Neural crest cell (in vitro differentiated cells): ENCODE results near the gene PARD6B. TPM values are rescaled to one million over a fixed set of nuclear protein-coding genes. Genes with fewer than 3 reads are reported as not detected.
A peak's percentile ranks its signal among the peaks of the same experiment; 100 is the strongest.

Source experiments
- DNase-seq: peaks from one replicate; pipeline ENCODE4 v3.0.0; 2021; ENCODE audit warnings: low read depth, mixed read lengths, low spot score
- H3K27ac Mint-ChIP-seq: one replicate; pipeline ENCODE4 v1.8.0; 2021; ENCODE audit warnings: mild to moderate bottlenecking, mixed read lengths; ENCODE audit not compliant: unreplicated experiment
- H3K27me3 Mint-ChIP-seq: 2 replicates; pipeline ENCODE4 v1.8.0; 2021; ENCODE audit warnings: low read depth, mild to moderate bottlenecking, mixed read lengths
- H3K36me3 Mint-ChIP-seq: 2 replicates; pipeline ENCODE4 v1.8.0; 2021; ENCODE audit warnings: low read depth, mild to moderate bottlenecking, mixed read lengths
- H3K4me1 Mint-ChIP-seq: 2 replicates; pipeline ENCODE4 v1.8.0; 2021; ENCODE audit warnings: mixed read lengths
- H3K4me3 Mint-ChIP-seq: one replicate; pipeline ENCODE4 v1.8.0; 2021; ENCODE audit warnings: mild to moderate bottlenecking, mixed read lengths
- H3K9me3 Mint-ChIP-seq: 2 replicates; pipeline ENCODE4 v1.8.0; 2021; ENCODE audit warnings: mixed read lengths
- total RNA-seq: library from RNA; stranded (reverse); gene quantifications from 2 replicates; pipeline ENCODE4 v1.2.1, GENCODE V29; 2021
- TF ChIP-seq, protein P1 (sequence below): fragments of 200-600 bp; sonication (generic); conservative IDR thresholded peaks from 2 replicates; pipeline ENCODE4 v1.5.0; 2021; ENCODE audit warnings: antibody characterized with exemption, mild to moderate bottlenecking

PARD6B gene
- total RNA-seq, 1 donor from 2014 or later, result 9.5 TPM

GRCh38 chr20:50688256-50688975 is 43.0 kb upstream of the PARD6B start:
- Mint-ChIP-seq H3K4me3 (no peak overlapping the region), H3K36me3 (no peaks in the 10 kb centered on the region), H3K27ac (no peak overlapping the region), H3K27me3 (peaks cover 40% of the 10 kb centered on the region), H3K4me1 (peaks cover 30% of the 10 kb centered on the region), H3K9me3 (no peaks in the 10 kb centered on the region)
- no peak for DNase-seq
- TF ChIP-seq, protein P1, sequence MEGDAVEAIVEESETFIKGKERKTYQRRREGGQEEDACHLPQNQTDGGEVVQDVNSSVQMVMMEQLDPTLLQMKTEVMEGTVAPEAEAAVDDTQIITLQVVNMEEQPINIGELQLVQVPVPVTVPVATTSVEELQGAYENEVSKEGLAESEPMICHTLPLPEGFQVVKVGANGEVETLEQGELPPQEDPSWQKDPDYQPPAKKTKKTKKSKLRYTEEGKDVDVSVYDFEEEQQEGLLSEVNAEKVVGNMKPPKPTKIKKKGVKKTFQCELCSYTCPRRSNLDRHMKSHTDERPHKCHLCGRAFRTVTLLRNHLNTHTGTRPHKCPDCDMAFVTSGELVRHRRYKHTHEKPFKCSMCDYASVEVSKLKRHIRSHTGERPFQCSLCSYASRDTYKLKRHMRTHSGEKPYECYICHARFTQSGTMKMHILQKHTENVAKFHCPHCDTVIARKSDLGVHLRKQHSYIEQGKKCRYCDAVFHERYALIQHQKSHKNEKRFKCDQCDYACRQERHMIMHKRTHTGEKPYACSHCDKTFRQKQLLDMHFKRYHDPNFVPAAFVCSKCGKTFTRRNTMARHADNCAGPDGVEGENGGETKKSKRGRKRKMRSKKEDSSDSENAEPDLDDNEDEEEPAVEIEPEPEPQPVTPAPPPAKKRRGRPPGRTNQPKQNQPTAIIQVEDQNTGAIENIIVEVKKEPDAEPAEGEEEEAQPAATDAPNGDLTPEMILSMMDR, result no peak

DNA sequence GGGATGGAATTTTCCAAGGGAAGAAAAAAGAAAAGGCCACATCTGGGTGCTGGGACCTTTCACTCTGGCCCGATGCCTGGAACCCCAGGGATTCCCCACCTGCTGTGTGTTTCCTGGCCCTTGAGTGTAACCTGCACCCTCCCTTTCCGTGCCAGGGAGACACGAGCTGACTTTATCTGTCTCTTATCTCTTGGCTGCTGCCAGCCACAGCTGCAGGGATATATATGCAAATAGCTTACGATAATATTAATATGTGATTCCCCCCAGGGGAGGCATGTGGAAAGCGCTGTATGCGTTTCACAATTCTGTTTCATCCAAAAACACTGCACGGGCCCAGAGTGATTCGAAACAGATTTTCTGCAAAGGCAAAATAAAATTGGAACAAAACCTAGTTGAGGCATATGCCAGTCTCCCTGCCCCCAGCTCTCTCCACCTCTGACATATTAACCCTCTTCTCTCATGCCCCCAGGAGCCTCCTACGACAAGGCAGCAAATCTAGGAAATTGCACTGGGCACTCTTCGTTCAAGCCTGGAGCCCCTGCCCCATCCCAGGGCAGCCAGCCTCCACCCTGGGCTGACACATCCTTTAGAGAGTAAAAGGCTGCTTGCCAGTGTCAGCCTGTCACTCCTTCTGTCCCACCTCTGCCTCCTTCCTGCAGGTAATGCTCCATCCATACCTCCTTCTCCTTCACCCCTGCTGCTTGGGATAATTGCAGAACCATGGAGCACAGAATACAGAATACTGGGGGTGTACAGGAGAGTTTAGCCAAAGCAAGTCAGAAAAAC is 41.3 kb upstream of the PARD6B start:
- H3K4me1 Mint-ChIP-seq, result peaks cover 37% of the 10 kb centered on the region
- no peak overlapping the region for H3K4me3 Mint-ChIP-seq
- H3K27ac Mint-ChIP-seq, result no peak overlapping the region
- no peaks in the 10 kb centered on the region for H3K36me3 Mint-ChIP-seq
- DNase-seq, result no peak
- peaks cover 46% of the 10 kb centered on the region for H3K27me3 Mint-ChIP-seq
- no peaks in the 10 kb centered on the region for H3K9me3 Mint-ChIP-seq
- TF ChIP-seq, protein P1, result no peak

DNA sequence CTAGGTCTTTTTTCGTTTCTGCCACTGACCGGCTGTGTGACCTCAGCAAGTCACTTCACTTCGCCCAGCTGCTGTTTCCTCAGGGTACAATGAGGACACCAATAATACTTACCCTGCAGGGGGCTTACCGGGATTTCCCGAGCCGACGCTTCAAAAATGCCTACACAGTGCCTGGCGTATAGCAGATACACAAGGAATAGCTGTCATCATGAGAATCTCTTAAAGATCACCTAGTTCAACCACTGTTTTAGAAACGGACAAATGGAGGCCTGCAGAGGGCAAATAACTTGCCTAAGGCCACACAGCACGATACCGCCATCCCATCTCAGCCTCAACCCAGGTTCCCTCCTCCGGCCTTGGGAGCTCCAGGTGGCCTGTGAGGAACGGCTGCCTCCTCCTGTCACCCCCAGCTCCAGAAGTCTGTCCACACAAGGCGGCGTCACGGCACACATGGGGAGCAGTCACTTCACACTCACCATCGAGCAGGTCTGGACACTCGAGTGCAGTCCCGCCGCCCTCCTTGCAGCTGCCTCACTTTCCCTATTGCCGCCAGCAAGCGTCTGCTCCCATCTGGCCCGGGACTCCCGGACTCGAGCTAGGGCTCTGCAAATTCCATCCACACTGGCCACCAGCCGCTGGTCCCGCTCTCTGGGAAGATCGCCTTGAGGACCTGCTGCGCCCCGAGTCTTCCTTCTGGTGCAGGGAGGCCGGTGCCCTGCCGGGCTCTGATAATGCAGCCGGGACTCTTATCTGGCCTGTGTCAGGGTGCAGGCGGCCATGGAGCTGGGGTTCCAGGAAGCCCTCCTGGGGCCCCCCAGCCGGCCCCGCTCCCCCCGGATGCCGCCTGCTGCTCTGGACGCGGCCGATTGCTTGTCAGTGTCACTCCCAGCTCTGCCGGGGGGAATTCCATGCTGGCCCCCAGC is 40.5 kb upstream of the PARD6B start, which contains the start of gene RIPOR3:
TSS of gene RIPOR3 (minus strand) at position 893 of the 923 bp plus-strand sequence. CDS start at position 479, 414 bp downstream.
- DNase-seq, result peak; percentile 18
- TF ChIP-seq, protein P1, result no peak
- Mint-ChIP-seq H3K27me3 (peaks cover 46% of the 10 kb centered on the region), H3K4me3 (peak within 1 kb of the TSS; percentile 82), H3K9me3 (no peaks in the 10 kb centered on the region), H3K4me1 (peaks cover 44% of the 10 kb centered on the region), H3K36me3 (no peaks in the 10 kb centered on the region), H3K27ac (peak within 1 kb of the TSS; percentile 53)

DNA sequence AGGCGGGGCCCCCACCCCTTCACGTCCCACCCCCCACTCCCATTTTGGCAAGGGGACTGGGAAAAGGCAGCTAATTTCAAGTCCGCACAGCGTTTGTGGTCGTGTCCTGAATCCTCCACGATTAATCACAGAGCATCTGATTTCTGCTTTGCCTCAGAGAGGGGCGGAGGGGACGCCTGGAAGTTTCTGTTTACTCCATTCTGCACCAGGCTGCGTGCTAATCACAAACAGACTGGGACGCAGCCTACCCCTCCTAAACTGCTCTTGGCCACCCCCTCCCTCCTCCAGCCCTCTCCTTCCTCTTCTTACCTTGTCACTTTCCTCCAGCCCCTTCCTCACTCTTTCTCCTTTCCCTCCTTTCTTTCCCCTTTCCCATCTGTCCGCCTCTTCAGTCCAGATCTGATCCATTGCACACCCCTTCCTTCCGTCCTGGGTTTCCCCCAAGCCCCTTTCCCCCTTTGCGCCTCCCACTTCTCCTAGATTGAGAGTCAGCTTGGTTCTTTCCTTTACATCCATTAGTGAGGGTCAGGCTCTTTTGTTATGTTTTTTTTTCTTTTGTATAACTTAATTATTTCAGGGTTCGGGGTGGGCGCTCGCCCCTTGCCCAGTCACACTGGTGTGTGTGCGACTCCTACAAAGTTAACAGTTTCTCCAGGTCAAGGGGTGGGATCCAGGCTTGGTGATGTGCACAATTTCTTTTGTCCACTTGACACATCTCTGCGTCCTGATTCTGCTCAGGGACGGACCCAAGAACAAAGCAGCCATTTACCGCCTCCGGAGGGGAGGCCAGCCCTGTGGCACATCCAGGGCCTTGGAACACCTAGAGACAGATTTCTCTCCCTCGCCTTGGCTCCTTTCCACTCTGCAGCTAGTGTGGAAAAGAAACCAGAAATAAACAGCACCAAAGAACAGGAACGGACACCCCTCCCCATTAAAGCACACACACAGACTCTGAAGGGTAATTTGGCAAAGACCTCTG is 39.5 kb upstream of the PARD6B start:
- Mint-ChIP-seq H3K9me3 (no peaks in the 10 kb centered on the region), H3K4me1 (peaks cover 44% of the 10 kb centered on the region), H3K27me3 (peaks cover 45% of the 10 kb centered on the region), H3K4me3 (peak overlapping the region; percentile 82), H3K36me3 (no peaks in the 10 kb centered on the region), H3K27ac (peak overlapping the region; percentile 0)
- TF ChIP-seq, protein P1, result no peak
- peak; percentile 15 for DNase-seq
